ENCODE measurements around the gene FXYD4.

FXYD4 gene

DNA sequence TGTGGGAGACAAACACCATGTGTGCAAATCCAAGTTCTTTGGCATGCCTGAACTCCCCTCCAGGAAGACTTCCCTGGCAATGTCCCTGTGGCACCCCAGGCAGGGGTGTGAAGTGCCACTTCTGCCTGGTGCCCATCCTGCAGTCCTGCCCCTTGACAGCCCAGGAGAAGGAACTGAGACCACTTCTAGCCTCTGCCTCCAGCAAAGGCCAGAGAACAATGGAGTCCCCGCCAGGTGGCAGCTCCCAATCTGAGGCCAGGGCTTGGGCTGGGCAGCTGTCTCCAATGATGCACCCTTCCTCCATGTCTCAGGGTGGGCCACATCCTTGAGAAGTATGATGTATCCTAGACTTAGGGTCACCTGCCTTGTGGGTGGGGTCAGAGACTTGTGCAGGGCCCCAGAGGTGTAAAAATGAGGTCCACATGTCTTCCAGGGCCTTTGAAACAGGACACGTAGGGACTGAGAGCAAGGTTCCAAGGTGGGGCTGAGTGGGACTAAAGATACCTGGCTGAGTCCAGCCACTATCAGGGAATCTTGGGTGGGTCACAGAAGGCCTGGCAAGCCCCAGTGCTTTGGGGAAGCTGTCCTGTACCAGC, 5.5 kb downstream of the FXYD4 start:
- Histone ChIP-seq H3K4me1 (ENCODE audit: control insufficient read depth in 1 of 2, insufficient read depth in 2 of 2, low read length in 2 of 2) (peaks cover 14 to 17% of the 10 kb centered on the region in 2 experiments), H3K9me3 (ENCODE audit: insufficient read depth, low read depth, low read length) (no peaks in the 10 kb centered on the region), H3K36me3 (ENCODE audit: control insufficient read depth in 1 of 2, insufficient read depth in 2 of 2, low read length in 2 of 2) (no peaks in the 10 kb centered on the region), H2BK5ac (ENCODE audit: low read depth, low read length, poor library complexity) (no peak overlapping the region), H3K23ac (ENCODE audit: low read length) (no peak overlapping the region), H3K27me3 (ENCODE audit: insufficient read depth, low read length) (no peaks in the 10 kb centered on the region), H2BK120ac (ENCODE audit: insufficient read depth, low read length, poor library complexity) (no peak overlapping the region), H4K91ac (ENCODE audit: low read depth, low read length) (no peak overlapping the region), H3K4ac (ENCODE audit: low read depth, low read length) (no peak overlapping the region), H2AFZ (ENCODE audit: insufficient read depth, low read length, poor library complexity) (no peak overlapping the region), H2BK12ac (ENCODE audit: low read length) (no peak overlapping the region), H3K18ac (ENCODE audit: low read length) (no peak overlapping the region), H2AK5ac (ENCODE audit: low read length) (no peak overlapping the region), H4K12ac (ENCODE audit: low read depth, low read length) (no peak overlapping the region), H3K4me3 (ENCODE audit: low read depth, low read length) (no peak overlapping the region), H3K9ac (ENCODE audit: low read length) (no peak overlapping the region), H3K79me2 (ENCODE audit: control insufficient read depth, insufficient read depth, low read length, poor library complexity) (no peaks in the 10 kb centered on the region), H3K79me1 (ENCODE audit: low read length) (no peaks in the 10 kb centered on the region), H3K27ac (ENCODE audit: low read depth, low read length) (no peak overlapping the region), H3K14ac (ENCODE audit: low read length) (no peak overlapping the region), H3K4me2 (ENCODE audit: low read length) (no peak overlapping the region), H4K8ac (ENCODE audit: low read depth, low read length) (no peak overlapping the region)
- no peak for DNase-seq
- no CpG with 5 or more reads among the region's 2 CpGs for WGBS (ENCODE audit: extremely low coverage, insufficient coverage, insufficient read length)

DNA sequence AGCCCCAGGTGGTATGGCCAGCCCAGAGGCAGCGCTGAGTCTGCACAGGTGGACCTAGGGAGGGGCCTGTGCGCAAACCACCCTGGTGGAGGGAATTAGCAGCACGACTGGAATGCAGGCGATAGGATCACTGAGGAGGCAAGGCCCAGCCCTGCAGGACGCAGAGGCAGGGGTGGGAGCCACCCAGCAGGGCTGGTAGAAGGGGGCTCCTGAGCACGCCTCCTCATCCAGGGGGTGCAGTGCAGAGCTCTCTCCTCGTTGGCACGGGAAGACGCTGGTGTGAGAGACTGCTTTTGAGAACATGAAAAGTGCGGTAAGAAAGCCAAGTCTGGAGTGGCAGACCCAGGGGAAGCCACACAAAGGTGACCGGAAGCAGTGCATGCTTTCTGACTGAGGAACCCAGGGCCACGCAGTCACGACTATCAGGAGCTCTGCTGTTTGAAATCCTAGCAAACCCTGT, 6.0 kb downstream of the FXYD4 start:
- Histone ChIP-seq H4K8ac (ENCODE audit: low read depth, low read length) (no peak overlapping the region), H4K12ac (ENCODE audit: low read depth, low read length) (no peak overlapping the region), H3K4me1 (ENCODE audit: control insufficient read depth in 1 of 2, insufficient read depth in 2 of 2, low read length in 2 of 2) (peaks cover 14 to 17% of the 10 kb centered on the region in 2 experiments), H2BK12ac (ENCODE audit: low read length) (no peak overlapping the region), H3K79me1 (ENCODE audit: low read length) (no peaks in the 10 kb centered on the region), H3K4me2 (ENCODE audit: low read length) (no peak overlapping the region), H4K91ac (ENCODE audit: low read depth, low read length) (no peak overlapping the region), H2BK120ac (ENCODE audit: insufficient read depth, low read length, poor library complexity) (no peak overlapping the region), H3K14ac (ENCODE audit: low read length) (no peak overlapping the region), H3K36me3 (ENCODE audit: control insufficient read depth in 1 of 2, insufficient read depth in 2 of 2, low read length in 2 of 2) (no peaks in the 10 kb centered on the region), H3K4me3 (ENCODE audit: low read depth, low read length) (no peak overlapping the region), H3K18ac (ENCODE audit: low read length) (no peak overlapping the region), H3K27ac (ENCODE audit: low read depth, low read length) (no peak overlapping the region), H3K9me3 (ENCODE audit: insufficient read depth, low read depth, low read length) (no peaks in the 10 kb centered on the region), H2AFZ (ENCODE audit: insufficient read depth, low read length, poor library complexity) (no peak overlapping the region), H3K23ac (ENCODE audit: low read length) (no peak overlapping the region), H2BK5ac (ENCODE audit: low read depth, low read length, poor library complexity) (no peak overlapping the region), H3K79me2 (ENCODE audit: control insufficient read depth, insufficient read depth, low read length, poor library complexity) (no peaks in the 10 kb centered on the region), H3K4ac (ENCODE audit: low read depth, low read length) (no peak overlapping the region), H3K9ac (ENCODE audit: low read length) (no peak overlapping the region), H3K27me3 (ENCODE audit: insufficient read depth, low read length) (no peaks in the 10 kb centered on the region), H2AK5ac (ENCODE audit: low read length) (no peak overlapping the region)
- peak; percentile 83 to 84 for DNase-seq
- WGBS (ENCODE audit: extremely low coverage, insufficient coverage, insufficient read length), result no CpG with 5 or more reads among the region's 13 CpGs

DNA sequence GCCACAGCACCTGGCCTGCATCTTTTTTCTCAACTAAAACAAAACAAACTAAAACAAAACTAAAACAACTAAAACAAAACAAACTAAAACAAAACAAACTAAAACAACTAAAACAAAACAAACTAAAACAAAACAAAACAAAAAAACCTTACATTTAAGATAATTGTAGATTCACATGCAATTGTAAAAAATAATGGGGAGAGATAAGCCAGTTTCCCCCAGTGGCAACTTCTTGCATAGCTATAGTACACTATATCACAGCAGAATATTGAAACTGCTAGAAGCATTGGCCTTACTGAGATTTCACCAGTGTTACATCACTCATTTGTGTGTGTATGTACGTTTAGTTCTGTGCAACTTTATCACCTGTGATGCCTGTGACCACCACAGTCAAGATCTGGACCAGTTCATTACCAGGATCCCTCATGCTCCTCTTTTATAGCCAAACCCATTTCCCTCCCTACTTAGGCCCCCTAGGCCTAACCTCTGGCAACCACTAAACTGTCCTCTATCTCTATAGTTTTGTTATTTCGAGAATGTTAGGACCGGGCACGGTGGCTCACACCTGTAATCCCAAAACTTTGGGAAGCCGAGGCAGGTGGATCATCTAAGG, 9.3 kb downstream of the FXYD4 start:
- H2BK5ac ChIP-seq (ENCODE audit: low read depth, low read length, poor library complexity), result no peak overlapping the region
- H3K4me2 ChIP-seq (ENCODE audit: low read length), result no peak overlapping the region
- H2AFZ ChIP-seq (ENCODE audit: insufficient read depth, low read length, poor library complexity), result no peak overlapping the region
- H2AK5ac ChIP-seq (ENCODE audit: low read length), result no peak overlapping the region
- H3K23ac ChIP-seq (ENCODE audit: low read length), result peak overlapping the region; percentile 49
- no peaks in the 10 kb centered on the region for H3K27me3 ChIP-seq (ENCODE audit: insufficient read depth, low read length)
- H2BK12ac ChIP-seq (ENCODE audit: low read length), result no peak overlapping the region
- no CpG with 5 or more reads among the region's 5 CpGs for WGBS (ENCODE audit: extremely low coverage, insufficient coverage, insufficient read length)
- H3K14ac ChIP-seq (ENCODE audit: low read length), result no peak overlapping the region
- H3K36me3 ChIP-seq (ENCODE audit: control insufficient read depth in 1 of 2, insufficient read depth in 2 of 2, low read length in 2 of 2), result peaks cover 0 to 2% of the 10 kb centered on the region in 2 experiments
- H3K79me1 ChIP-seq (ENCODE audit: low read length), result no peaks in the 10 kb centered on the region
- no peak overlapping the region for H4K8ac ChIP-seq (ENCODE audit: low read depth, low read length)
- no peak overlapping the region for H3K18ac ChIP-seq (ENCODE audit: low read length)
- peaks cover 11 to 12% of the 10 kb centered on the region in 2 experiments for H3K4me1 ChIP-seq (ENCODE audit: control insufficient read depth in 1 of 2, insufficient read depth in 2 of 2, low read length in 2 of 2)
- no peak overlapping the region for H4K91ac ChIP-seq (ENCODE audit: low read depth, low read length)
- no peak for DNase-seq
- H3K4me3 ChIP-seq (ENCODE audit: low read depth, low read length), result no peak overlapping the region
- no peak overlapping the region for H3K27ac ChIP-seq (ENCODE audit: low read depth, low read length)
- no peaks in the 10 kb centered on the region for H3K79me2 ChIP-seq (ENCODE audit: control insufficient read depth, insufficient read depth, low read length, poor library complexity)
- no peak overlapping the region for H2BK120ac ChIP-seq (ENCODE audit: insufficient read depth, low read length, poor library complexity)
- H3K9me3 ChIP-seq (ENCODE audit: insufficient read depth, low read depth, low read length), result no peaks in the 10 kb centered on the region
- H3K9ac ChIP-seq (ENCODE audit: low read length), result no peak overlapping the region
- no peak overlapping the region for H3K4ac ChIP-seq (ENCODE audit: low read depth, low read length)
- H4K12ac ChIP-seq (ENCODE audit: low read depth, low read length), result no peak overlapping the region

DNA sequence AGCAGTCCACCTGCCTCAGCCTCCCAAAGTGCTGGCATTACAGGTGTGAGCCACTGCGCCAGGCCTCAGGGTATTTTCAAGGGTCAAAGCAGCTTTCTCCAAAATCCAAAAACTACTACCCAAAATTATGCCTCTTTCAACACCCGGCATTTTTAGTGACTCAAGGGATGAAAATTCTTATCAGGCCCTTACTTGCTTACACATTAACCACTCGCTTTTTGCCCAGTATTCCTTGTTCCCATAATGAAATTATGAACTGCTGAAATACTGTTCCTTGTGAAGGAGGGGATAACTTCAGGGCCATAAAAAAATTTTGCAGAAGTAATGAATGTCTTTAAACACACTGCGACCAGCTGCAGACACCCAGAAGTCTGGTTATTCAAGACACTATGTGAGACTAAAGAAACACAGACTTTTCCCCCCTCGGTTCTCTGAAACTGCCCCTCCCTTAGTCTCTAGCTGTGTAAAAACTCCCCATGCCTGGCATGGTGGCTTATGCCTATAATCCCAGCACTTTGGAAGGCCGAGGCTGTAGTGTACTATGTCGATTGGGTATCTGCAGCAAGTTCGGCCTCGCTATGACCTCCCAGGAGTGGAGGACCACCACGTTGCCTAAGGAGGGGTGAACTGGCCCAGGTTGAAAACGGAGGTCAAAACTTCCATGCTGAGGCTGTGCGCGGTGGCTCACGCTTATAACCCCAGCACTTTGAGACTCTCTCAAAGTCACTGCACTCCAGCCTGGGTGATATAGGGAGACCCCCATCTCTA, 12.0 kb downstream of the FXYD4 start:
- H3K4ac ChIP-seq (ENCODE audit: low read depth, low read length), result no peak overlapping the region
- H3K14ac ChIP-seq (ENCODE audit: low read length), result no peak overlapping the region
- H3K18ac ChIP-seq (ENCODE audit: low read length), result no peak overlapping the region
- no peak overlapping the region for H4K12ac ChIP-seq (ENCODE audit: low read depth, low read length)
- H3K9me3 ChIP-seq (ENCODE audit: insufficient read depth, low read depth, low read length), result no peaks in the 10 kb centered on the region
- H3K9ac ChIP-seq (ENCODE audit: low read length), result no peak overlapping the region
- no CpG with 5 or more reads among the region's 14 CpGs for WGBS (ENCODE audit: extremely low coverage, insufficient coverage, insufficient read length)
- H3K79me1 ChIP-seq (ENCODE audit: low read length), result no peaks in the 10 kb centered on the region
- H3K4me2 ChIP-seq (ENCODE audit: low read length), result no peak overlapping the region
- H3K36me3 ChIP-seq (ENCODE audit: control insufficient read depth in 1 of 2, insufficient read depth in 2 of 2, low read length in 2 of 2), result peaks cover 14 to 18% of the 10 kb centered on the region in 2 experiments
- H2AFZ ChIP-seq (ENCODE audit: insufficient read depth, low read length, poor library complexity), result no peak overlapping the region
- H2BK120ac ChIP-seq (ENCODE audit: insufficient read depth, low read length, poor library complexity), result no peak overlapping the region
- no peak overlapping the region for H2BK5ac ChIP-seq (ENCODE audit: low read depth, low read length, poor library complexity)
- H3K27me3 ChIP-seq (ENCODE audit: insufficient read depth, low read length), result no peaks in the 10 kb centered on the region
- H3K79me2 ChIP-seq (ENCODE audit: control insufficient read depth, insufficient read depth, low read length, poor library complexity), result no peaks in the 10 kb centered on the region
- H2BK12ac ChIP-seq (ENCODE audit: low read length), result no peak overlapping the region
- DNase-seq, result peak in 1 of 2 donors; percentile 40
- H4K91ac ChIP-seq (ENCODE audit: low read depth, low read length), result no peak overlapping the region
- no peak overlapping the region for H2AK5ac ChIP-seq (ENCODE audit: low read length)
- no peak overlapping the region for H3K27ac ChIP-seq (ENCODE audit: low read depth, low read length)
- H4K8ac ChIP-seq (ENCODE audit: low read depth, low read length), result no peak overlapping the region
- no peaks in the 10 kb centered on the region for H3K4me1 ChIP-seq (ENCODE audit: control insufficient read depth in 1 of 2, insufficient read depth in 2 of 2, low read length in 2 of 2)
- H3K4me3 ChIP-seq (ENCODE audit: low read depth, low read length), result no peak overlapping the region
- H3K23ac ChIP-seq (ENCODE audit: low read length), result no peak overlapping the region
